Ishikawa (cell line): ENCODE results near the gene CTDP1.

Experiments
- CEBPB ChIP-seq: IDR thresholded peaks from 2 replicates; pipeline ENCODE4 v1.6.1; 2012
- CREB1 ChIP-seq: IDR thresholded peaks from 2 replicates; pipeline ENCODE4 v1.6.1; 2012; ENCODE audit warnings: low read depth
- EGR1 ChIP-seq: IDR thresholded peaks from 2 replicates; pipeline ENCODE4 v1.6.1; 2012
- EP300 ChIP-seq: IDR thresholded peaks from 2 replicates; pipeline ENCODE4 v1.6.1; 2012; ENCODE audit warnings: borderline replicate concordance
- FOXM1 ChIP-seq: IDR thresholded peaks from 2 replicates; pipeline ENCODE4 v1.6.1; 2012; ENCODE audit warnings: low read depth, borderline replicate concordance
- NFIC ChIP-seq: IDR thresholded peaks from 2 replicates; pipeline ENCODE4 v1.6.1; 2012
- RAD21 ChIP-seq: IDR thresholded peaks from 2 replicates; pipeline ENCODE4 v1.6.1; 2012; ENCODE audit warnings: low read depth
- REST ChIP-seq: IDR thresholded peaks from 2 replicates; pipeline ENCODE4 v1.6.1; 2012; ENCODE audit warnings: low read depth, mild to moderate bottlenecking
- TAF1 ChIP-seq: IDR thresholded peaks from 2 replicates; pipeline ENCODE4 v1.6.1; 2012; ENCODE audit warnings: low read depth, mild to moderate bottlenecking
- TCF12 ChIP-seq: IDR thresholded peaks from 2 replicates; pipeline ENCODE4 v1.6.1; 2012; ENCODE audit warnings: low read depth
- TEAD4 ChIP-seq: IDR thresholded peaks from 2 replicates; pipeline ENCODE4 v1.6.1; 2012
- USF1 ChIP-seq: IDR thresholded peaks from 2 replicates; pipeline ENCODE4 v1.6.1; 2012
- YY1 ChIP-seq: IDR thresholded peaks from 2 replicates; pipeline ENCODE4 v1.6.1; 2012; ENCODE audit warnings: low read depth
- ZBTB7A ChIP-seq: IDR thresholded peaks from 2 replicates; pipeline ENCODE4 v1.6.1; 2012; ENCODE audit warnings: low read depth
- TF ChIP-seq, protein P1 (sequence below): IDR thresholded peaks from 2 replicates; pipeline ENCODE4 v1.6.1; 2012

Gene CTDP1

GRCh38 chr18:79707671-79708070 lies 28.1 kb downstream of the CTDP1 start:
- TF ChIP-seq CREB1 (no peak), CEBPB (no peak), RAD21 (no peak), REST (no peak), EGR1 (no peak), FOXM1 (no peak)
- TF ChIP-seq, protein P1, sequence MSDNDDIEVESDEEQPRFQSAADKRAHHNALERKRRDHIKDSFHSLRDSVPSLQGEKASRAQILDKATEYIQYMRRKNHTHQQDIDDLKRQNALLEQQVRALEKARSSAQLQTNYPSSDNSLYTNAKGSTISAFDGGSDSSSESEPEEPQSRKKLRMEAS = no peak

DNA sequence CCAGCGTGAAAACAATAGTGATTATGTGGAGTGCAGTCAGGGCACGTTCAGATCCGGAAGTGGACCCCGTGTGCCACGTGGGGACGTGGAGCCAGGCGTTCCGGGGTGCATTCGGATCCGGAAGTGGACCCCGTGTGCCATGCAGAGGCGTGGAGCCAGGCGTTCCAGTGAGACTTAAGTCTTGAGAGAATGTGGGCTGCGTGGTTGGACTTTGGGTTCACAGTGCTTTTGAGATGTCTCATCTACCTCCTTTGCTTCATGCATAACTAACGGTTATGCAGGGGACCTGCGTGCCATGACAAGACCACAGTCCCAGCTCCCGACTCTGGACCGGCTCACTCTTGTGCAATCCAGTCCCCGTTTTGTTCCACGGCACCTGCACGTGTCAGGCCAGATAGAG lies 28.8 kb downstream of the CTDP1 start:
- TF ChIP-seq ZBTB7A = no peak
- no peak for TF ChIP-seq REST
- TF ChIP-seq USF1 = no peak
- TF ChIP-seq TAF1 = no peak
- TF ChIP-seq TEAD4 = no peak
- TF ChIP-seq, protein P1 = no peak

DNA sequence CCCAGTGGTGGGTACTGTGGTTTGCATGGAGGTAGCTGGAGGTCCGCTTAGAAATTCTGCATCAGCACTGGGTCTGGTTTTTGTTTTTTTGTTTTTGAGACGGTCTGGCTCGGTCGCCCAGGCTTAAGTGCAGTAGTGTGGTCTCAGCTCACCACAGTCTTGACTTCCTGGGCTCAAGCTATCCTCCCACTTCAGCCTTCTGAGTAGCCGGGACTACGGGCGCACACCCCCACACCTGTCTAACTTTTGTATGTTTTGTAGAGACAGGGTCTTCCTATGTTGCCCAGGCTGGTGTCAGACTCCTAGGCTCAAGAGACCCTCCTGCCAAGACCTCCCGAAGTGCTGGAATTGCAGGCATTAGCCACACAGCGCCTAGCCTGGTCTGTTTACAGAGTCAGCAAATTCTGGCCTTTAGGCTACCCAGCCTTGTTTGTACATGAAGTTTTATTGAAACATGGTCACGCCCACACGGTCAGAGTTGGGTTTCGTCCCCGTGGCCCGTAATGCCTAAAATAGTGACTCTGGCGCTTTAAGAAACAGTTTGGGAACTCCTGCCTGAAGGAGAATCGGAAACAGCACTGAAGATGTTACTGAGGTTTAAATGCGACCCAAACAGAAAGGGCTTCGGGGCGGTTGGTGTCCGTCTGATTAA lies 32.7 kb downstream of the CTDP1 start:
- no peak for TF ChIP-seq TCF12
- no peak for TF ChIP-seq NFIC
- no peak for TF ChIP-seq EP300
- no peak for TF ChIP-seq TAF1
- TF ChIP-seq REST = no peak
- no peak for TF ChIP-seq YY1
- TF ChIP-seq ZBTB7A = no peak
- no peak for TF ChIP-seq TEAD4
- no peak for TF ChIP-seq USF1
- no peak for TF ChIP-seq EGR1
- TF ChIP-seq CEBPB = no peak

DNA sequence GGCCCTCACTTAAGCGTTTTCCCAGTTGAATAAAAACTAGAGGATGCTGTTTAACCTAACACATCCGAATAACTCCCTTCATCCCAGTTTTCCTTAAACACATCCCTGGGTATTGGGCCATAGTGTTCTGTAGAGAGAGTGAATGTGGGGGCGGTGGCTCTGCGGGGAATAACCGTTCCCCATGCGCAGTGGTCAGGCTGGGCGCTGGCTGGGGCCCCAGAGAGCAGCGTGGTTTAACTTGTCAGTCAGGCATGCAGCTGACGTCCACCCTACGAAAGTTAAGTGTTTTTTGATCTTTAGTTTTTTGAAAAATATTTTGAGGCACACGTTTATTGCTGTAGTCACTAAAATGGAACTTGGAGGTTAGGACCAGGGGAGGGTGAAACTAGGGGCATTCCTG lies 33.7 kb downstream of the CTDP1 start:
- TF ChIP-seq EGR1 (no peak), NFIC (no peak), YY1 (no peak), REST (no peak)
